ENCODE measurements around the gene NDUFV1.

Gene NDUFV1

GRCh38 chr11:67641338-67642172 lies 34.8 kb downstream of the NDUFV1 start:
- DNase-seq (ENCODE audit: insufficient read length) (no peak), FAIRE-seq (no peak)
- TF ChIP-seq POLR2AphosphoS5 (IDR thresholded peaks at IDR 0.05; ENCODE audit: low read depth, low read length) = no peak
- TF ChIP-seq POLR2A (IDR thresholded peaks at IDR 0.05; ENCODE audit: low read depth, low read length) = no peak
- TF ChIP-seq TAF1 (IDR thresholded peaks at IDR 0.05; ENCODE audit: borderline replicate concordance, low read depth, low read length) = no peak

GRCh38 chr11:67642173-67643120 lies 35.7 kb downstream of the NDUFV1 start:
- FAIRE-seq (no peak), DNase-seq (ENCODE audit: insufficient read length) (no peak)
- no peak for TF ChIP-seq POLR2A (IDR thresholded peaks at IDR 0.05; ENCODE audit: low read depth, low read length)
- no peak for TF ChIP-seq POLR2AphosphoS5 (IDR thresholded peaks at IDR 0.05; ENCODE audit: low read depth, low read length)
- TF ChIP-seq TAF1 (IDR thresholded peaks at IDR 0.05; ENCODE audit: borderline replicate concordance, low read depth, low read length) = no peak

- DNase-seq (ENCODE audit: insufficient read length) (peak; percentile 23), FAIRE-seq (peak; percentile 51)
- no peak for TF ChIP-seq POLR2AphosphoS5 (IDR thresholded peaks at IDR 0.05; ENCODE audit: low read depth, low read length)
- no peak for TF ChIP-seq TAF1 (IDR thresholded peaks at IDR 0.05; ENCODE audit: borderline replicate concordance, low read depth, low read length)
- no peak for TF ChIP-seq POLR2A (IDR thresholded peaks at IDR 0.05; ENCODE audit: low read depth, low read length)
These were observed 37.3 kb downstream of the NDUFV1 start for GRCh38 chr11:67644042-67644441.

GRCh38 chr11:67644472-67645418 lies 38.0 kb downstream of the NDUFV1 start:
- FAIRE-seq (peak; percentile 84), DNase-seq (ENCODE audit: insufficient read length) (peak; percentile 62)
- TF ChIP-seq TAF1 (IDR thresholded peaks at IDR 0.05; ENCODE audit: borderline replicate concordance, low read depth, low read length) (no peak), POLR2A (IDR thresholded peaks at IDR 0.05; ENCODE audit: low read depth, low read length) (peak; percentile 35; the same call in 1 of the 2 replicates)

GRCh38 chr11:67645521-67646461 lies 39.1 kb downstream of the NDUFV1 start:
- TF ChIP-seq TAF1 (IDR thresholded peaks at IDR 0.05; ENCODE audit: borderline replicate concordance, low read depth, low read length) (no peak), POLR2AphosphoS5 (IDR thresholded peaks at IDR 0.05; ENCODE audit: low read depth, low read length) (no peak), POLR2A (IDR thresholded peaks at IDR 0.05; ENCODE audit: low read depth, low read length) (no peak)
- FAIRE-seq (peak; percentile 53), DNase-seq (ENCODE audit: insufficient read length) (peak; percentile 27)

GRCh38 chr11:67646535-67647336 lies 40.0 kb downstream of the NDUFV1 start:
- no peak for TF ChIP-seq POLR2AphosphoS5 (IDR thresholded peaks at IDR 0.05; ENCODE audit: low read depth, low read length)
- DNase-seq (ENCODE audit: insufficient read length) (peak; percentile 49), FAIRE-seq (peak; percentile 98)

GRCh38 chr11:67647471-67647870 lies 40.7 kb downstream of the NDUFV1 start:
- no peak for TF ChIP-seq POLR2A (IDR thresholded peaks at IDR 0.05; ENCODE audit: low read depth, low read length)
- FAIRE-seq (peak; percentile 67), DNase-seq (ENCODE audit: insufficient read length) (no peak)

GRCh38 chr11:67648140-67648795 lies 41.5 kb downstream of the NDUFV1 start:
- FAIRE-seq = peak; percentile 97
- peak; percentile 78 for DNase-seq (ENCODE audit: insufficient read length)
- TF ChIP-seq POLR2AphosphoS5 (IDR thresholded peaks at IDR 0.05; ENCODE audit: low read depth, low read length) = no peak
- TF ChIP-seq POLR2A (IDR thresholded peaks at IDR 0.05; ENCODE audit: low read depth, low read length) = peak; percentile 44; the same call in 1 of the 2 replicates
